ENCODE measurements around the gene PCDH9.

- no peak for TF ChIP-seq EZH2phosphoT487 (IDR thresholded peaks at IDR 0.05; ENCODE audit: insufficient read depth, low read depth)
- TF ChIP-seq EZH2 (IDR thresholded peaks at IDR 0.05; ENCODE audit: insufficient read depth, poor library complexity, severe bottlenecking) = no peak
Observed at GRCh38 chr13:67231289-67232000, 1.3 kb upstream of the PCDH9 start.
